AG08395 (cell line): Measurements from ENCODE around the gene L3HYPDH.

ENCODE experiments used
- DNase-seq: peaks from one replicate; pipeline ENCODE4 v3.0.0; 2012; ENCODE audit warnings: mixed read lengths, low spot score

Gene L3HYPDH

GRCh38 chr14:59483819-59484638, at the start of gene L3HYPDH, which contains the start of gene JKAMP:
Gene L3HYPDH (minus strand): TSS chr14:59484408. CDS start chr14:59484316, 92 bp downstream.
Gene JKAMP (plus strand): TSS chr14:59484517. CDS start chr14:59484590, 73 bp downstream.
- DNase-seq, result peak; percentile 94

GRCh38 chr14:59532419-59532818, 48.2 kb upstream of the L3HYPDH start:
- no peak for DNase-seq

DNA sequence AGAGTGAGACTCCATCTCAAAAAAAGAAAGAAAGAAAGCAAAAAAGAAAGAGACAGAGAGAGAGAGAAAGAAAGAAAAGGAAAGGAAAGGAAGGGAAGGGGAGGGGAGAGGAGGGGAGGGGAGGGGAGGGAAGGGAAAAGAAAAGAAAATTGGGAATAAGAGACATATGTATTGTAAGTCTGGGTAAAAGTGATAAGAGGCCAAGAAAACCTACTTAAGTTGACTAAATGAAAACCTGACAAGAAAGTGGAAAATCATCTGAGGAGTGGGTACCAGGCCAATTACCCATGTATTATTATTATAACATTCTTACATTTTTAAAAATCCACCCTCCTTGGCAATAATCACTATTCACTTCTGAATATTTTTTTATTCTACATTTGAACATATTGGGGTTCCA, 46.1 kb upstream of the L3HYPDH start:
- no peak for DNase-seq

DNA sequence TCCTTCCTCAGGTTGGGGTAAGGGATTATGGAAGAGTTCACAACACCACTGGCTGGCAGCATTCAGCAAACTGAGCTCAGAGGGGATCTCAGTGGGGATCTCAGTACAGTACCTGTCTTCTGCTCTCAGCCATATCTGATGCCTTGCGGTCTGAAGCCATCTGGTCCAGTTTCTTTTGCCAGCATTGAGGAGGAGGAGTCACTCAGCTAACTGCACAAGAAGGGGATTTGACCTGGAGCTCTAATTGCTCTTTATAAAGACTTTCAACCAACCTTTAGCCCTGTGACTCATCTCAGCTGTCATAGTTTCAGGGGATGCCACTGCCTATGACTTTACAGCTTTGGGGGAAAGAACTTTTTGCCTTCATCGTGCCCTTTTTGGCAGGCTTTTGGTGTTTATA, 45.0 kb upstream of the L3HYPDH start:
- no peak for DNase-seq

DNA sequence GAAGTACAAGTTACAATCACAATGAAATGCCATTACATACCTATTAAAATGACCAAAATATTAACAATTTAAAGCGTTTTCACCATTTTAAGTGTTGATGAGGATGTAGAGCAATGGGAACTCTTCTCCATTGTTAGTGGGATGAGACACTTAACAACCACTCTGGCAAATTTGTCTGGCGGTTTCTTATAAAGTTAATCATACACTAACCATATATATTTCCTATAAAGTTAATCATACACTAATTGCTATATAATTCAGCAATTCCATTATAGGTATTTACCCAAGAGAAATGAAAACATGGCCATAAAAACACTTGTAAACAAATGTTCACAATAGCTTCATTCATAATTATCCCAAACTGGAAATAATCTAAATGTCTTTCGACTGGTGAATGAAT, 36.0 kb upstream of the L3HYPDH start:
- no peak for DNase-seq

GRCh38 chr14:59511916-59512575, 27.8 kb upstream of the L3HYPDH start:
- no peak for DNase-seq

- DNase-seq, result no peak
These were observed 26.8 kb upstream of the L3HYPDH start for GRCh38 chr14:59510966-59511365.

GRCh38 chr14:59510001-59510400, 25.8 kb upstream of the L3HYPDH start:
- no peak for DNase-seq

GRCh38 chr14:59509101-59509500, 24.9 kb upstream of the L3HYPDH start:
- DNase-seq, result no peak

DNA sequence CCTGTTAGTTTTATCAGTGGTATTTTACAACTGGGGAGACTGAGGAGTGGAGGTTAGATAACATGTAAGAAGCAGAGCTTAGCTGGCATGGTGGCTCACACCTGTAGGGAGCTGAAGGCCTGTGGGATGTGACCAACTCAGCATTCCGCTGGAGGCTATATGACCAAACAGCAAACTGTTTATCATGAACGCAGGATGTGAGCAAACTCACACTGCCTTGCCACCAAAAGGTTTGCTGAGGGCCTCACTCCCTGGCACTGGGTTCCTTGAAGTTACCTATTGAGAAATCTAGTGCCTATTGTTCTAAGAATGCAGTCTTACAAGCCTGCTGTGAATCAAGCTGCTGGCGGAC, 23.5 kb upstream of the L3HYPDH start:
- no peak for DNase-seq

GRCh38 chr14:59507063-59507751, 23.0 kb upstream of the L3HYPDH start:
- peak; percentile 56 for DNase-seq

- DNase-seq, result no peak
These were observed 19.0 kb upstream of the L3HYPDH start for GRCh38 chr14:59503256-59503655.

- DNase-seq, result no peak
These were observed 16.5 kb upstream of the L3HYPDH start for GRCh38 chr14:59500732-59501131.

- DNase-seq, result no peak
These were observed 8.2 kb upstream of the L3HYPDH start for GRCh38 chr14:59492384-59492783.

DNA sequence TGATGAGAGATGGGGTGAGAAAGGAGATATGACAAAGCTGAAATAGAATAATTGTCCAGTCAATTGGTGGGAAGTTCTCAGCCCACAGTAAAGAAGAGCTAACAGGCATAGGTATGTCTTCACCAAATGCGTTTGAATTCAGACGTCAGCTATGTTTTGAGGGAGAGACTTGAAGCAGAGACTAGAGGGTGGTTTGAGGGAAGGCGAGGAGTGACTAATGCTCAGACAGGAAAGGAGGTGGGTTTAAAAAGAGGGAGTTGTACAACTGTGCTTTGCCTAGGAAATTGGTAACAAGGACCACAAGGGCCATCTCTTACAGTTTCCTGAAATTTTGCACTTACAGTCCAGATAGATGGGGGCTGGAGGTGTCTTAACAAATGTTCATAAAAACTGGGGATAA, 6.5 kb upstream of the L3HYPDH start:
- DNase-seq, result no peak

GRCh38 chr14:59484639-59485175, 499 bp upstream of the L3HYPDH start:
- no peak for DNase-seq

DNA sequence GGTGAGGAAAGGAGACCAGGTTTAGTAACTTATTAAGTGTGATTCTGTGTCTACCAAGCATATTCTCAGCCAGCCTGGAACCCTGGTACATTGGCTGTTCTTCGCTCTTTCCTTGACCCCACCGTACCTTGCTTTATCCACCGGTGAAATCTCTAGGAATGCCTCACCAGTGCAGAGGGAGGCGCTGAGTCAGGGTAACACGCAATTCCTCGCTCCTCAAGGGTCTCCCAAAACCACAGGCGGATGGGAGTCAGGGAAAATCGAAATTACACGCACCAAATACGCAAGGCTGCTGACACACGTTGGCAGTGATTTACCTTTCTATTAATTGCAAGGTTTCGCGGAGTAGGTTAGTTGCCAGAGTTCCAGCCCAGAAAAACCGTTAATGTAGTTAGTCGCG, 845 bp downstream of the L3HYPDH start:
- DNase-seq, result peak; percentile 22

DNA sequence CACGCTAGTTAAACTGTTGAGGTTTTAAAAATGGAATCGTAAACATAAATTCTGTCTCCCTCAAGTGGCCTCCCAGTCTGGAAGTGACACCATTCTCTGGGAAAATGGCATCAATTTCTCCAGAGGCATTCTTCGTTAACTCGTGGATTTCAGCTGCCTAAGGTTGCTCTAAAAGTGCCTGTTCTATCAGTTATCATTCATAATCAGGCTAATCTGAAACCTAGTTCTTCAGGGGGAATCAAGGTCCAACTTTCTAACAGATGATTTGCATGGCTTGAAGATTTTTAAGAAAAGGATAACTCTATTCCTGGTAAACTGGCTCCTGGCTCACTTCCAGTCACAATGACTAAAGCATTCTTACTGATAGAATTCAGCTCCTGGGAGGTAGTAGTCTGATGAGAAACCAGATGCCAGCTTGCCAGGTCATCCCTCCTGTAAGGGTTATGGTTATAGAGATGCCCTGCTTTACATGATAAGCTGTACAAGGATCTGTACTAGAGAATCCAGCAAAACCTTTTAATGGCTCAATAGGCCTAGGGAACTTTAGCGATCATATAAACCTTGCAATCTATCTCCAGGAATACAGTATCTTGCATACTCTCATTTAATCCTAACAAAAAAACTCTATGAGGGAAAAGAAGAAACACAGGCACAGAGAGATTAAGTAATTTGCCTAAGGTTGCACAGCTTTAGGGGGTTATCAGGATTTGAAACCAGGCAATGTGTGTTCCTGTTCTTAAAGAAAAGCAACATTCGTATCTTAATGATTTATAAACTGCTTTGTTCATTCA, 1.5 kb downstream of the L3HYPDH start:
- peak; percentile 82 for DNase-seq

DNA sequence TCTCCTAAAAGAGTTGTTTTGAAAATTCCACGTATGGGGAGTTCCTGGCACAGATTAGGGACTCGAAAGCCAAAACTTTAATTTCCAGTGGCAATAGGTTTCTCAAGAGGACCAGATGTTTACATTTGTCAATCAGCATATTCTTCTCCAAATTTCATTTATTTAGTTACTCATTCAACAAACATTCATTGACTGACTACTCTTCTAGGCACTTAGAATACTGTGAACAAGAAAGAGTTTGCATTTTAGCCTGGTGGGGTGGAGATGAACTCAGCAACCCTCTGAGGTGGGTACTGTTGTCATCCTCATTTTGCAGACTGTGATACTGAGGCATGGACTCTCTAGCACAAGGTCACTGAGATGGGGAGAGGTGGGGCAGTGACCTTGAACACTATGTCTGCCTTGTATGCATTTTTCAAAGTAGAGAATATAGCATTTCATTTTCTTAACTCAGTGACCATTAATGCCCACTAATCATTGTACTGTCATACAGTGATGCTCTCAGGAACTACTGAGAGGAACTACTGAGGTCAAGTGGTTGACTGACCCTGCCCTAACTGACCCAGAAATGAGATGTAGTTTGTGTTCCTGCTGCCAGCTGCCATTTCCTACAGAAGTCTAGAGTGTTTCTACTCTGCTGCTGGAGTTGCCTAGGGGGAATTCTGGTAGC, 2.2 kb downstream of the L3HYPDH start:
- DNase-seq, result peak; percentile 42

DNA sequence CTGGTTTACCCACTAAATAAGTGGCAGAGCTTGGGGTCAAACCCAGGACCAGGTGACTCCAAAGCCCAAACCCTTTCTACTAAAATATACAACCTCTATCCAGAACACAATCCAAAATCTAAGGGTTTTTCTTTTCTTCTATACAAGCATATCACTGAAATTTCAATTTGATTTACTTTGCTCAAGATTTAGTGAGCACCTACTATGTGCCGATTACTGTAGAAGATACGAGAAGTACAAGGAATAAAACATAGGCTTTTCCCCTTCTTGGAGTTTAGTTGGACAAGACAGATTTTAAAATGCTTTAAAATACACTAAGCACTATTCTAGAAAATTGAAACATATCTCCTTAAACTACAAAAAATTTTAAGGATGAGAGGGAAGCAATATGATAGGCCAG, 2.8 kb downstream of the L3HYPDH start:
- DNase-seq, result no peak

DNA sequence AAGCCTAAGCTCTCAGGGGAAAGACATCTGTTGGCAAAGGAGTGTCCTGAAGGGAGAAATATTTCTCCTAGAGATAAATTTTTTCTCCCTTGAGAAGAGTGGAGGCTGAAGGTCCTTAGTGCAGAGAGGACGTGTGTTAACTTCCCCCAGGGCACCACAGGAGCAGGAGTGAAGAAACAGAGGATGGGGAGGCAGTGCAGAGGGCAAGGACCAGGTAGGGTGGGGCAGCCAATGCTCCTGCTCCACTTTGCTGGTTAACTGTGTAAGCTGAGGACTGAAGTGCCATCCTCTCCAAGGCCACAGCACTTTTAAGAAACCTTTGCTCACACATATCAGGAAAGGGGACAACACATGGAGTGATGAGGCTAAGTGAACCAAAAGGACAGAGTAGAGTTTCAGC, 4.0 kb downstream of the L3HYPDH start:
- DNase-seq, result no peak
